ENCODE data around the gene CGAS. TPM values are rescaled to one million over a fixed set of nuclear protein-coding genes. Genes with fewer than 3 reads are reported as not detected.

Gene CGAS
- total and polyA plus RNA-seq, 9 of the 15 experiments (the other 6 are each of a cell fraction or from before 2014, with no cell fraction given): 0.01 to 0.32 (median 0.06) TPM; not detected in 2

DNA sequence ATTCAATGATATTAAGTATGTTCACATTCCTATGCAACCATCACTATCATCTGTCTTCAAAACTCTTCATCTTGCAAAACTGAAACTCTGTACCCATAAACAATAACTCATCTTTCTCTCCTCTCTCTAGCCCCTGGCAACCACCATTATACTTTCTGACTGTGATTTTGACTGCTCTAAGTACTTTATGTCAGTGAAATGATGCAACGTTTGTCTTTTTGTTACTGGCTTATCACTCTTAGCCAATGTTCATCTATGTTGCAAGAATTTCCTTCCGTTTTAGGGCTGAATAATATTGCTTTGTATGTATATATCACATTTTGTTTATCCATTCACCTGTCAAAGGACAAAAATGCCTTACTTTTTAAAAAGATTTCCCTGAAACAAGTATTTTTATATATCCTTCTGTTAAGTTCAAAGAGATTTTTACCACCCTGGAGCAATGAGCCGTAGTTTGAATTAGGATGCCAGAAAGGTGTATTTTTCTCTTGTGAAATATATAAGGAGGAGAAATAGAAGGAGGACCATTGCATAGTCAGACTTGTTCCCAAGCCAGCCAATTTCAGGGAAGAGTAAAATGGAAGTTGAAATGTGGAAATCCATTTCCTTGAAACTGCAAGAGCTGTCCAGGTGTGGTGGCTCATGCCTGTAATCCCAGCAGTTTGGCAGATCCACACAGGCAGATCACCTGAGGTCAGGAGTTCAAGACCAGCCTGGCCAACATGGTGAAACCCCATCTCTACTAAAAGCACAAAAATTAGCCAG lies 4.0 kb upstream of the CGAS start:
- in situ Hi-C loops (cut with MboI): no loop called here
- CTCF ChIA-PET (ENCODE audit: low intra/inter-chr PET ratio): interaction anchor here (0.7 kb wide), 1 partner anchor 1819 kb away, joined by 3 read pairs; no protein-coding TSS in a partner anchor
- no TSS peak for BruUV-seq (replicated peaks)
- TF ChIP-seq ATF7 (IDR thresholded peaks at IDR 0.05) (peak; percentile 77), ARID2 (IDR thresholded peaks at IDR 0.05) (no peak), FOXJ2 (tag; IDR thresholded peaks at IDR 0.05) (no peak), HMG20A (CRISPR knock-in tag; conservative IDR thresholded peaks at IDR 0.05) (no peak), ZNF134 (CRISPR knock-in tag; conservative IDR thresholded peaks at IDR 0.05) (no peak), SMARCE1 (IDR thresholded peaks at IDR 0.05) (peak; percentile 35; the same call in 1 of the 2 replicates), ZNF282 (CRISPR knock-in tag; IDR thresholded peaks at IDR 0.05) (no peak), ZNF263 (CRISPR knock-in tag; IDR thresholded peaks at IDR 0.05; ENCODE audit: borderline replicate concordance) (0 out of 2 replicates have a peak, but pooled peaks have one; percentile 21), DPF2 (IDR thresholded peaks at IDR 0.05) (peak; percentile 77), JUND (IDR thresholded peaks at IDR 0.05; ENCODE audit: borderline replicate concordance, low read depth, low read length) (peak; percentile 76), JUND (tag; IDR thresholded peaks at IDR 0.05; ENCODE audit: borderline replicate concordance, low read depth, low read length) (no peak; the same call in 2 of the 3 replicates), NR4A1 (CRISPR knock-in tag; IDR thresholded peaks at IDR 0.05) (no peak), NR4A1 (tag; IDR thresholded peaks at IDR 0.05) (no peak), RBM22 (IDR thresholded peaks at IDR 0.05; ENCODE audit: low read depth, low read length, poor library complexity, severe bottlenecking) (no peak), CXXC5 (CRISPR knock-in tag; IDR thresholded peaks at IDR 0.05) (peak; percentile 49; the same call in 1 of the 2 replicates), ZNF316 (IDR thresholded peaks at IDR 0.05) (peak; percentile 21; the same call in 1 of the 2 replicates), ZNF583 (CRISPR knock-in tag; IDR thresholded peaks at IDR 0.05) (no peak), BRF1 (IDR thresholded peaks at IDR 0.05; ENCODE audit: borderline replicate concordance, extremely low read depth, insufficient read length) (no peak), PTTG1 (tag; IDR thresholded peaks at IDR 0.05; ENCODE audit: low read depth) (no peak), HDAC3 (IDR thresholded peaks at IDR 0.05; ENCODE audit: borderline replicate concordance, partially characterized antibody) (no peak), ZNF253 (CRISPR knock-in tag; conservative IDR thresholded peaks at IDR 0.05) (no peak), ZC3H4 (CRISPR knock-in tag; IDR thresholded peaks at IDR 0.05; ENCODE audit: borderline replicate concordance) (no peak)
- TF ChIP-seq, protein P1, sequence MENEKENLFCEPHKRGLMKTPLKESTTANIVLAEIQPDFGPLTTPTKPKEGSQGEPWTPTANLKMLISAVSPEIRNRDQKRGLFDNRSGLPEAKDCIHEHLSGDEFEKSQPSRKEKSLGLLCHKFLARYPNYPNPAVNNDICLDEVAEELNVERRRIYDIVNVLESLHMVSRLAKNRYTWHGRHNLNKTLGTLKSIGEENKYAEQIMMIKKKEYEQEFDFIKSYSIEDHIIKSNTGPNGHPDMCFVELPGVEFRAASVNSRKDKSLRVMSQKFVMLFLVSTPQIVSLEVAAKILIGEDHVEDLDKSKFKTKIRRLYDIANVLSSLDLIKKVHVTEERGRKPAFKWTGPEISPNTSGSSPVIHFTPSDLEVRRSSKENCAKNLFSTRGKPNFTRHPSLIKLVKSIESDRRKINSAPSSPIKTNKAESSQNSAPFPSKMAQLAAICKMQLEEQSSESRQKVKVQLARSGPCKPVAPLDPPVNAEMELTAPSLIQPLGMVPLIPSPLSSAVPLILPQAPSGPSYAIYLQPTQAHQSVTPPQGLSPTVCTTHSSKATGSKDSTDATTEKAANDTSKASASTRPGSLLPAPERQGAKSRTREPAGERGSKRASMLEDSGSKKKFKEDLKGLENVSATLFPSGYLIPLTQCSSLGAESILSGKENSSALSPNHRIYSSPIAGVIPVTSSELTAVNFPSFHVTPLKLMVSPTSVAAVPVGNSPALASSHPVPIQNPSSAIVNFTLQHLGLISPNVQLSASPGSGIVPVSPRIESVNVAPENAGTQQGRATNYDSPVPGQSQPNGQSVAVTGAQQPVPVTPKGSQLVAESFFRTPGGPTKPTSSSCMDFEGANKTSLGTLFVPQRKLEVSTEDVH (IDR thresholded peaks at IDR 0.05; ENCODE audit: low read depth, partially characterized antibody): no peak

More for the DNA sequence above, 4.0 kb upstream of the CGAS start:
- peak in 1 of 4 experiments; percentile 9 for DNase-seq (ENCODE audit: extremely low read depth in 1 of 4, low spot score in 3 of 4)
- 26% methylated on average over 3 of the region's 3 CpGs for WGBS (ENCODE audit: insufficient coverage, low coverage, missing lambda C conversion rate)
- peak; percentile 59 for FAIRE-seq
- H3K27ac ChIP-seq (ENCODE audit: extremely low read depth, low read depth, low read length): no peak overlapping the region
- H3K4me1 ChIP-seq (replicated peaks in 1 of 2; ENCODE audit: control insufficient read depth in 2 of 2, insufficient read depth in 2 of 2, low read length in 2 of 2): peaks cover 3 to 6% of the 10 kb centered on the region in 2 experiments; a peak in 4 of 5 replicates
- H3K9me3 ChIP-seq (replicated peaks; ENCODE audit: control insufficient read depth, insufficient read depth, low read depth, low read length): no peaks in the 10 kb centered on the region; the same call in none of the 2 replicates
- H3K9me1 ChIP-seq (ENCODE audit: control insufficient read depth, insufficient read depth, low read length): no peaks in the 10 kb centered on the region
- POLR2A ChIA-PET: interaction anchor here (0.6 to 1.8 kb wide), 3 partner anchors 9 to 57 kb away, joined by 3 to 4 read pairs (median 3); no protein-coding TSS in a partner anchor
- peak overlapping the region; percentile 26; the same call in 1 of the 2 replicates for H2AFZ ChIP-seq (ENCODE audit: low read depth, low read length)
- no peak overlapping the region for H3K9ac ChIP-seq (ENCODE audit: insufficient read depth in 1 of 2, low read depth in 2 of 2, low read length in 2 of 2)
- no peaks in the 10 kb centered on the region for H3K27me3 ChIP-seq (ENCODE audit: control insufficient read depth in 2 of 2, insufficient read depth in 2 of 2, low read length in 2 of 2)
- H3K4me3 ChIP-seq: no peak overlapping the region
- H3K4me2 ChIP-seq (ENCODE audit: insufficient read depth, low read length): no peak overlapping the region
- no peaks in the 10 kb centered on the region for H4K20me1 ChIP-seq (replicated peaks; ENCODE audit: control insufficient read depth, insufficient read depth, low read length)
- intact Hi-C loops (cut with micrococcal nuclease): no loop called here
- ATAC-seq: peak; percentile 74
- no peaks in the 10 kb centered on the region for H3K79me2 ChIP-seq (ENCODE audit: control insufficient read depth, insufficient read depth, low read length)
- H3K36me3 ChIP-seq (ENCODE audit: control insufficient read depth, insufficient read depth, low read length): no peaks in the 10 kb centered on the region

All from K562 (cell line).